HepG2 (cell line): Measurements from ENCODE around the gene AGAP1. TPM values are rescaled to one million over a fixed set of nuclear protein-coding genes. Genes with fewer than 3 reads are reported as not detected.

Experiments
- BRCA1 ChIP-seq: sonication (generic); formaldehyde crosslinking; IDR thresholded peaks from 2 replicates; pipeline ENCODE4 v1.4.0; 2020; ENCODE audit warnings: missing genetic modification reagents
- DZIP1 ChIP-seq: sonication (generic); formaldehyde crosslinking; IDR thresholded peaks from 2 replicates; pipeline ENCODE4 v1.5.0; 2020; ENCODE audit warnings: mild to moderate bottlenecking, missing genetic modification reagents
- ELF1 ChIP-seq: sonication (generic); formaldehyde crosslinking; IDR thresholded peaks from 2 replicates; pipeline ENCODE4 v1.4.0; 2020; ENCODE audit warnings: missing genetic modification reagents
- FLYWCH1 ChIP-seq: sonication (generic); formaldehyde crosslinking; IDR thresholded peaks from 2 replicates; pipeline ENCODE4 v1.8.1; 2023; ENCODE audit warnings: mild to moderate bottlenecking, missing genetic modification reagents
- HCFC1 ChIP-seq: fragments of 150-350 bp; IDR thresholded peaks from 2 replicates; pipeline ENCODE4 v1.6.1; 2014; ENCODE audit warnings: low read depth, low read length
- HOXA3 ChIP-seq: sonication (generic); formaldehyde crosslinking; IDR thresholded peaks from 2 replicates; pipeline ENCODE4 v1.5.0; 2020; ENCODE audit warnings: missing genetic modification reagents
- KAT7 ChIP-seq: IDR thresholded peaks from 2 replicates; pipeline ENCODE4 v1.6.1; 2018; ENCODE audit warnings: borderline replicate concordance, missing compliant biosample characterization
- KDM1A ChIP-seq: IDR thresholded peaks from 2 replicates; pipeline ENCODE4 v1.6.1; 2016; ENCODE audit warnings: missing compliant biosample characterization
- NFE2L1 ChIP-seq: sonication (generic); formaldehyde crosslinking; IDR thresholded peaks from 2 replicates; pipeline ENCODE4 v1.4.0; 2020; ENCODE audit warnings: missing genetic modification reagents, mild to moderate bottlenecking, borderline replicate concordance
- PCBP1 ChIP-seq: fragments of 200-400 bp; formaldehyde crosslinking; IDR thresholded peaks from 2 replicates; pipeline ENCODE4 v1.6.1; 2017; ENCODE audit warnings: mild to moderate bottlenecking, low read depth, low read length, borderline replicate concordance
- RXRA ChIP-seq: sonication (generic); formaldehyde crosslinking; IDR thresholded peaks from 2 replicates; pipeline ENCODE4 v1.5.1; 2020; ENCODE audit warnings: missing genetic modification reagents
- RXRB ChIP-seq: IDR thresholded peaks from 2 replicates; pipeline ENCODE4 v1.6.1; 2016; ENCODE audit warnings: borderline replicate concordance, missing genetic modification reagents, missing compliant biosample characterization
- TBX2 ChIP-seq: sonication (generic); formaldehyde crosslinking; IDR thresholded peaks from 2 replicates; pipeline ENCODE4 v1.5.0; 2020; ENCODE audit warnings: missing genetic modification reagents, mild to moderate bottlenecking, borderline replicate concordance
- U2AF2 ChIP-seq: fragments of 200-400 bp; formaldehyde crosslinking; IDR thresholded peaks from 2 replicates; pipeline ENCODE4 v1.6.1; 2017; ENCODE audit warnings: low read depth, mild to moderate bottlenecking, low read length
- XRCC5 ChIP-seq: fragments of 200-400 bp; formaldehyde crosslinking; optimal IDR thresholded peaks from 2 replicates; pipeline ENCODE3; 2017; ENCODE audit warnings: mild to moderate bottlenecking, low read length
- ZBTB3 ChIP-seq: sonication (generic); formaldehyde crosslinking; IDR thresholded peaks from 2 replicates; pipeline ENCODE4 v1.4.0; 2020; ENCODE audit warnings: low read depth, mild to moderate bottlenecking, moderate library complexity, missing genetic modification reagents, borderline replicate concordance
- ZKSCAN5 ChIP-seq: sonication (generic); formaldehyde crosslinking; IDR thresholded peaks from 2 replicates; pipeline ENCODE4 v1.5.1; 2020; ENCODE audit warnings: mild to moderate bottlenecking, missing genetic modification reagents
- ZNF335 ChIP-seq: sonication (generic); formaldehyde crosslinking; IDR thresholded peaks from 2 replicates; pipeline ENCODE4 v1.4.0; 2020; ENCODE audit warnings: missing genetic modification reagents
- ZNF354B ChIP-seq: sonication (generic); formaldehyde crosslinking; IDR thresholded peaks from 2 replicates; pipeline ENCODE4 v1.8.0; 2022; ENCODE audit warnings: mild to moderate bottlenecking, missing genetic modification reagents
- ZNF510 ChIP-seq: sonication (generic); formaldehyde crosslinking; IDR thresholded peaks from 2 replicates; pipeline ENCODE4 v1.4.0; 2020; ENCODE audit warnings: low read depth, mild to moderate bottlenecking, missing genetic modification reagents
- ZNF549 ChIP-seq: sonication (generic); formaldehyde crosslinking; IDR thresholded peaks from 2 replicates; pipeline ENCODE4 v1.5.0; 2020; ENCODE audit warnings: missing genetic modification reagents
- ZNF687 ChIP-seq: sonication (generic); formaldehyde crosslinking; IDR thresholded peaks from 2 replicates; pipeline ENCODE4 v1.5.1; 2020; ENCODE audit warnings: mild to moderate bottlenecking, missing genetic modification reagents, moderate library complexity
- polyA plus RNA-seq, 8 experiments: library from polyadenylated mRNA; depleted of rRNA in 3 of 8; stranded (reverse) in 7 of 8; unstranded in 1 of 8; fragments of >200 nt; fragmentation: Illumina TruSeq in 4 of 8; extraction: Trizol in 4 of 8; gene quantifications; 2 replicates each; pipeline versions ENCODE4 v1.2.1 to v1.2.3, GENCODE V29; 2011 to 2016; ENCODE audit warnings: low read depth in 4 of 8, missing spikeins in 1 of 8, mixed read lengths in 1 of 8; ENCODE audit not compliant: insufficient read depth in 1 of 8
- total RNA-seq, 5 experiments: library from RNA; depleted of rRNA; stranded (reverse); fragments of >200 nt; fragmentation: Illumina TruSeq; extraction: Trizol; gene quantifications; 2 replicates each; pipeline ENCODE4 v1.2.3, GENCODE V29; 2016; ENCODE audit warnings: low read depth in 1 of 5
- TF ChIP-seq, protein P1 (sequence below): sonication (generic); formaldehyde crosslinking; IDR thresholded peaks from 2 replicates; pipeline ENCODE4 v1.4.0; 2020; ENCODE audit warnings: missing genetic modification reagents, borderline replicate concordance
- TF ChIP-seq, protein P2 (sequence below): sonication (generic); formaldehyde crosslinking; IDR thresholded peaks from 2 replicates; pipeline ENCODE4 v1.5.0; 2020; ENCODE audit warnings: missing genetic modification reagents

The AGAP1 gene
- total and polyA plus RNA-seq, 2 of the 13 experiments (the other 11 are each of a cell fraction or from before 2014, with no cell fraction given), result 21.2 to 32.7 TPM

DNA sequence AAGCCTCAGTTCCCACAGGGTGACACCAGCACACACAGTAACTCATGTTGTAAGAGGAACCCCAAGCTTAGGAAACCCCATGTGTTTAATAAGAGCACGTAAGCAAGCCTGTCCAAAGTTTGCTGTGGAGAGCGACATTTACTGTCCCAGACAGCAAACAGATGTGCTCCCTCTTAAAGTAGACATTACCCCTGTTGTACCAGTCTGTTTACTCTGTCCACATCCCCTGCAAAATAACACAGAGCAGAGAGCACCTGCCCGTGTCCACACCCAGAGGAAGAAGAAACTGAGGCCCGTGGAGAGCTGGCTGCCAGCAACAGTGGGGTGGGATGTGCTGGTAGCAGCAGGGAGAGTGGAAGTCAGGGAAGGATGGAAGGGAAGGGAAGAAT lies 430.8 kb downstream of the AGAP1 start (continued):
- TF ChIP-seq FLYWCH1 (CRISPR knock-in tag) (no peak), XRCC5 (peak; percentile 58), KDM1A (CRISPR knock-in tag) (no peak), NFE2L1 (CRISPR knock-in tag) (no peak), HOXA3 (CRISPR knock-in tag) (peak; percentile 66), PCBP1 (no peak), DZIP1 (CRISPR knock-in tag) (no peak), ZKSCAN5 (CRISPR knock-in tag) (no peak), TBX2 (CRISPR knock-in tag) (peak; percentile 65; the same call in 1 of the 2 replicates), ZNF354B (CRISPR knock-in tag) (no peak), RXRB (CRISPR knock-in tag) (peak; percentile 72), ELF1 (CRISPR knock-in tag) (no peak), ZBTB3 (CRISPR knock-in tag) (peak; percentile 80), U2AF2 (no peak), ZNF335 (CRISPR knock-in tag) (no peak), RXRA (CRISPR knock-in tag) (peak; percentile 41; the same call in 1 of the 2 replicates), HCFC1 (no peak), ZNF510 (CRISPR knock-in tag) (no peak), BRCA1 (CRISPR knock-in tag) (no peak), KAT7 (no peak), ZNF687 (peak; percentile 13; the same call in 1 of the 2 replicates), ZNF549 (CRISPR knock-in tag) (no peak)
- TF ChIP-seq, protein P1, sequence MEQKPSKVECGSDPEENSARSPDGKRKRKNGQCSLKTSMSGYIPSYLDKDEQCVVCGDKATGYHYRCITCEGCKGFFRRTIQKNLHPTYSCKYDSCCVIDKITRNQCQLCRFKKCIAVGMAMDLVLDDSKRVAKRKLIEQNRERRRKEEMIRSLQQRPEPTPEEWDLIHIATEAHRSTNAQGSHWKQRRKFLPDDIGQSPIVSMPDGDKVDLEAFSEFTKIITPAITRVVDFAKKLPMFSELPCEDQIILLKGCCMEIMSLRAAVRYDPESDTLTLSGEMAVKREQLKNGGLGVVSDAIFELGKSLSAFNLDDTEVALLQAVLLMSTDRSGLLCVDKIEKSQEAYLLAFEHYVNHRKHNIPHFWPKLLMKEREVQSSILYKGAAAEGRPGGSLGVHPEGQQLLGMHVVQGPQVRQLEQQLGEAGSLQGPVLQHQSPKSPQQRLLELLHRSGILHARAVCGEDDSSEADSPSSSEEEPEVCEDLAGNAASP (CRISPR knock-in tag), result peak; percentile 76; the same call in 1 of the 2 replicates
- TF ChIP-seq, protein P2, sequence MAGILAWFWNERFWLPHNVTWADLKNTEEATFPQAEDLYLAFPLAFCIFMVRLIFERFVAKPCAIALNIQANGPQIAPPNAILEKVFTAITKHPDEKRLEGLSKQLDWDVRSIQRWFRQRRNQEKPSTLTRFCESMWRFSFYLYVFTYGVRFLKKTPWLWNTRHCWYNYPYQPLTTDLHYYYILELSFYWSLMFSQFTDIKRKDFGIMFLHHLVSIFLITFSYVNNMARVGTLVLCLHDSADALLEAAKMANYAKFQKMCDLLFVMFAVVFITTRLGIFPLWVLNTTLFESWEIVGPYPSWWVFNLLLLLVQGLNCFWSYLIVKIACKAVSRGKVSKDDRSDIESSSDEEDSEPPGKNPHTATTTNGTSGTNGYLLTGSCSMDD (CRISPR knock-in tag), result no peak
